NCI-H1930 (cell line): ENCODE results near the gene FZD2.
"Not testable (repeated sequence)": the region's sequence is repeated elsewhere in the genome, so short reads cannot be mapped to it uniquely, and the experiment has no call there.

Source experiments
- DNase-seq, 2 experiments: peaks; one replicate each; lab custom pipeline; 2025; lab: John Stamatoyannopoulos, UW

The FZD2 gene

DNA sequence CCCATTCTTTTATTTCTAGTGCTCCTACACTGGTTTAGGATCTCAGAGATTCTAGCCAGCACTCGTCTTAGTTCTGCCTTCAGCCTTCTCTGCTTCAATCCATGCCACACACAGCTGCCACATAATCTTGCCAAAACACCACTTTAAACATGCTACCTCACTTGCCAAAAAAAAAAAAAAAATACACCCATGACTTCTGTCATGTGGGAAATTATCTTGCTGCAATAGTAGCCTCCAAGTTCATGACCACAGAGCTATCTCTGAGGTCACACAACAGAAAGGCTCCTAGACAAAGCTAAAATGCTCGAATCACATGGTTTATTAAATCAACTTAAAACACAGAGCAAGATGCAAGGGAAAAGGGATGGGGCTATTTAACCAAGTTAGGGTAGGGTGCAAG is 18.1 kb downstream of the FZD2 start:
- DNase-seq = no peak

- no peak for DNase-seq
These were observed 21.7 kb downstream of the FZD2 start for GRCh38 chr17:44578947-44579346.

- no peak for DNase-seq
These were observed 24.6 kb downstream of the FZD2 start for GRCh38 chr17:44581868-44582267.

GRCh38 chr17:44584443-44584842 is 27.2 kb downstream of the FZD2 start:
- DNase-seq = no peak

DNA sequence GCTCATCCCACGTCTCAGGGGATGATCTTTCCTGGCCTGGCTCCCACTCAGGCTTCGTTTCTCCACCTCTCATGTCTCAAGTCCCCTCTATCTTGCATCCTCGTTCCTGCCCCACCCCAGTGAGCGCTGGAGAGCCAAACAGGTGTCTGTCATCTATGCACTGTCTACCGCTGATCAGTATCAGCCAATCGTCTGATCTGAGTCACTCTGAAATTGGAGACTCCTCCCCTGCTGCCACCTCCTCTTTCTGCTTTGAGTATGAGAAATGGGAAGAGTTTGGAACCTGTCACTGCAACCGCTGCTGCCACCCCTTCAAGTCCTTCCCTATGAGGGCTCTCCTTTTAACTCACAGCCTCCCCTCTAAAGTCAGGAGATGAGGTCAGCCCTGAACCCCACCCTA is 28.0 kb downstream of the FZD2 start:
- DNase-seq = no peak

DNA sequence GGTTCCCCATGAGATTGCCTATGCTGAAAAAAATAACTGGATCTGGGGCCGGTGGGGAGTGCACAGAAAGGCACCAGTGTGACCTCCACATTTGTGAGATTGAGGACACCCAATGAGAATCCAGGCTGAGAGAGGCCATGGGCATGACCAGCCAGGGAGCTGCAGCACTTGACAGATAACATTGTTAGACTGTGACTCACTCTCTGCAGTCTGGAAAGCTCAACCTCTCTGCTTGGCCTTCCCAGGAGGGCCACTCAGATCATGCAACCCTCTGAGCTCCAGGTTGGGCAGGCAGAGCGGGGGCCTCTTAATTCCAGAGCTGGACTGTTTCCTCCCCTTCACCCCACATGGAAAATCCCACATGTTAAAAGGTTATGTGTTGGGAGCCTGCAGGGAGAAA is 30.1 kb downstream of the FZD2 start:
- DNase-seq = no peak

- DNase-seq = no peak
These were observed 32.2 kb downstream of the FZD2 start for GRCh38 chr17:44589316-44590071.

GRCh38 chr17:44590072-44590462 is 32.8 kb downstream of the FZD2 start:
- not testable (repeated sequence) for DNase-seq

DNA sequence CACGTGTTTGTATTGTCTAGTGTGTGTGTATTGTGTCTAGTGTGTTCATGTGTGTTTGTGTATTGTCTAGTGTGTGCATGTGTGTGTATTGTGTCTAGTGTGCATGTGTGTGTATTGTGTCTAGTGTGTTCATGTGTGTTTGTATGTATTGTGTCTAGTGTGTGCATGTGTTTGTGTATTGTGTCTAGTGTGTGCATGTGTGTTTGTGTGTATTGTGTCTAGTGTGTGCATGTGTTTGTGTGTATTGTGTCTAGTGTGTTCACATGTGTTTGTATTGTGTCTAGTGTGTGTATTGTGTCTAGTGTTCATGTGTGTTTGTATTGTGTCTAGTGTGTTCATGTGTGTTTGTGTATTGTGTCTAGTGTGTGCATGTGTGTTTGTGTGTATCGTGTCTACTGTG is 33.5 kb downstream of the FZD2 start:
- DNase-seq = not testable (repeated sequence)

DNA sequence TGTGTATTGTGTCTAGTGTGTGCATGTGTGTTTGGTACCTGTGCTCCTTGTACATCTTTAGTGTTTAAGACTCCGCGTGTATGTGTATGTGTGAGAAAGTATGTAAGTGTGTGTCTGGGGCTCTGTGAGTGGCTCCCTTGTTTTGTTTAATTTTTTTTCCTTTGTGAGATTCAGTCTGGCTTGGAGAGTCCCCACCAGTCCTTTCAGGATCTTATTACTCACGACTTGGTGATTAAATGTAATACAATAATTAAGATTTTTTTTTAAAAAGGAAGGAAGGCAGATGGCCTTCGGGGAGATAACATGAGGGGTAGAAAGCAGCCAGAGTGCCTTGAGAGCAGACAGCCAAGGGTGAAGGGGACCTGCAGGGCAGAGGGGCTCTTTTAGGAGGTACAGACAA is 33.9 kb downstream of the FZD2 start:
- no peak for DNase-seq

- no peak for DNase-seq
These were observed 35.9 kb downstream of the FZD2 start for GRCh38 chr17:44593156-44593555.

DNA sequence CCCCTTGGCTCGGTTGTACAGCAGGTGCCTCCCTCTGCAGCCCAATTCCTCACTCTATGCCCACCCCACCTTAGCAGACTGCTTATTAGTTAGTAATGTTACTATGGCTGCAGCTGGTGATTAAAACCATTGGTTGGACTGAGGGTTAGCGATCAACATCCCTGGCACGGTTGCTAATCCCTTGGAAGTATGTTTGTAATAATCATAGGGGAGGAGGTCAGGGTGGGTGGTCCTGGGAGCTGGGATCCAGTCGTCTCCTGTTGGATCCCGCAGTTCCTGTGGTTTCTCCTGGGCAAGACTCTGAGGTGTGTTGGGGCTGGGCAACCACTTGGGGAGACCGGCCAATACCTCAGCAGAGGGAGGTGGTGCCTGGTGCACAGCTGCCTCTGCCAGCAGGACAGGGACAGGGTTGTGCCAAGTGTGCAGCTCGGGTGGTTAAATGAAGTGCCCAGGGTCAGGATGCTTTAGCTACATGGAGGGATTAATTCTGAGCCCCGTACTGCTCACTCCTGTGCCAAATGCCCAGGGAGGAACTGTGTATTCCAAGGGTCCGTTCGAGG is 38.0 kb downstream of the FZD2 start:
- no peak for DNase-seq

DNA sequence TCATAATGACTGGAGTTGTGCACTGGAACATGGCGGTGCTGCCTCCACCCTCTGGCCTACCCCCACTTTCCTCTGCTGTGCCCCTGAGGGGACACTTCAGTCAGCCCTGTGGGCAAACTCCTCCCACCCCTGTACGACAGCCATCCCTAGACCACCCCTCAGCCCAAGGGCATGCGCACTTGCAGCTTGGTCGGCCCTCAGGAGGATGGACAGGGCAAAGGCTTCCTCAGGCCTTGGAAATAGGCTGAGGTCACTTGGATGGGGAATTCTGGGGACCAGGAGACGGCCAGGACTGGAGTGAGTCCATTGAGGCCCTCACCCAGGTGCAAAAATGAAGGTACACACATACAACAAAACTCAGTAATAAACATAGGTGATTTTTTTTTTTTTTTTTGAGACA is 41.0 kb downstream of the FZD2 start:
- DNase-seq = no peak

- no peak for DNase-seq
These were observed 41.6 kb downstream of the FZD2 start for GRCh38 chr17:44598932-44599297.

DNA sequence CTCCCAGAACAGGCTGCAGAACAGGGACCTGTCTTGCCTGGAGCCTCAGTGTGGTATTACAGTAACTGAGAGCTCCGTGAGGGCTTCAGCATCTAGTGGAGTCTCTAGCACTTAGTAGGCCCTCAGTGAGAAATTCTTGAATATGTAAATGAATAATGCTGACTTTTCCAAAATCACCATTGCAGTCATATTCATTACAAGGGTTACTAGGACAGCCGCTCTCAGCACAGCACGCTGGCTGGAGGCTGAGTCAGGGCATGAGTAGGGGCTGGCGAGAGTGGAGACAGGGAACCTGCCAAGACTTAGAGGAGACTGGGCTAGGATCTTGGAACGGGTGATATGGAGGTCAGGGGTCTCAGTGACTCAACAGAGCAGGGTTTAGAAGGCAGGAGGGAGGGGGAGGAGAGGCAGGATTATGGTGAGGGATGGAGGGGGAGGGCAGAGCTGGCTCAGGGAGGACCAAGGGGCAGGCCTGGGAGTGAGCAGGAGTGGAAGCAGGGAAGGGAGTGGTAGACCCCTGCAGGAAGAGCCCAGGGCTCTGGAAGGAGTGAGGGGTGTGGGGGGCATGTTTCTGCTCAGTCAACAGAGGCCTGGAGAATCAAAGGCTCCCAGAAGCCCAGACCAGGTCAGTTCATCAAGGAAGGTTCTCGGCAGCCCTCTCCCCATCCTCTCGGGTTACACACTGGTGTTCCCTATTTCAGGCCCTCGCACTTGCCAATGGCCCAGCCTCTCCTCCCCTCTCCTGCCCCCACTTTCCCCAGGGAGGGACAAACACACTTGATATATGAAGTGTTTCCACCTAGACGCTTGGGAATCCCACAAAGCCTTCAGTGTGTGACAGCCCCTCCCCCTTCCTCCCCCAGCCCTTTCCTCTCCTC is 42.3 kb downstream of the FZD2 start:
- DNase-seq = no peak

- DNase-seq = no peak
These were observed 44.3 kb downstream of the FZD2 start for GRCh38 chr17:44601539-44601938.

- no peak for DNase-seq
These were observed 44.7 kb downstream of the FZD2 start for GRCh38 chr17:44601973-44602372.

- no peak for DNase-seq
These were observed 45.1 kb downstream of the FZD2 start for GRCh38 chr17:44602390-44602789.

- DNase-seq = no peak
These were observed 45.7 kb downstream of the FZD2 start for GRCh38 chr17:44602970-44603369.

GRCh38 chr17:44604116-44604761 is 47.0 kb downstream of the FZD2 start:
- no peak for DNase-seq

- no peak for DNase-seq
These were observed 47.6 kb downstream of the FZD2 start for GRCh38 chr17:44604768-44605485.

DNA sequence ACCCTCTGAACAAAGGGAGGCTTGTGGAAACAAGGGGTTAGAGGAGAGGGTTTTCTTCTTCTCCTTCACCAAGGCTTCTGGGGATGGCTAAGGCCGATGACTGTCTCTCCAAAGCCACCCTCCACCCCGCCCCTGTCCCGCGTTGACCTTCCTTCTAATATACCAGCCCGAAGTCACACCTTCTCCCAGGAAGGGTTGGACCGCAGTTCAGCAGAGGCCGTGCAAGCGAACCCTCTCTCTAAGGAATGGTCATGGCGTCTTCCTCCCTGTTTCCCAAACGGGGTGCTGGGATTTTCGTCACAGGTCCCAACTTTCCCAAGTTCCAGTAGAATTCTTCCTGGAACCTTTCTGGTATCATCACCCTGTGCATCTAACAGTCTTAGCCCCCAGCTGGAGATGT is 49.4 kb downstream of the FZD2 start:
- no peak for DNase-seq
